ENCODE data around the gene FGD4. TPM values are rescaled to one million over a fixed set of nuclear protein-coding genes. Genes with fewer than 3 reads are reported as not detected.

Gene FGD4
- total RNA-seq, 1 experiment from 2014 or later, result 54.3 TPM

DNA sequence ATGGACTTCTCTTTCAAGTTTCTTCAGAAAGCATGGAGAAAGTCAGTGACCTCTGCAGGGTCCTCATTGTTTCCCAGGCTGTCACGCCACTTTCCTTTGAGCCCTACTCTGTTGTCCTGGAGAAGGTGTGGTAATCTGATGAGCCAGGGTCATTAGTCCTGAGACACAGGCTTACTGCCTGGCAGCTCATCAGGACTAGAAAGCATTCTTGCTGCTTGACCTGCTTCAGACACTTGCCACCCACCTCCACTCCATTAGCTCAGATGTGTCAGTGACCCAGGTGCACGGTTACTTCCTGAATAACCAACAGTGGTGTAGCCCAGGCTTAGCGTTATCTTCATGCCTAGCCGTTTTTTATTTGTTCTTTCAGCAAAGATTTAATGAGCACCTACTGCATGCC lies 93.9 kb downstream of the FGD4 start:
- Histone ChIP-seq H4K91ac (ENCODE audit: insufficient read length, low read depth, low read length) (no peak overlapping the region), H3K56ac (ENCODE audit: insufficient read length, low read depth, low read length) (no peak overlapping the region), H2BK20ac (ENCODE audit: low read depth, low read length, poor library complexity, severe bottlenecking) (no peak overlapping the region), H3K23ac (ENCODE audit: insufficient read length, low read depth, low read length) (no peak overlapping the region), H4K5ac (ENCODE audit: insufficient read length, low read depth, low read length) (no peak overlapping the region), H3K9ac (ENCODE audit: extremely low read depth, insufficient read length, low read length) (no peak overlapping the region), H3T11ph (ENCODE audit: low read length) (no peak overlapping the region), H3K4ac (ENCODE audit: low read depth, low read length) (no peak overlapping the region), H3K23me2 (ENCODE audit: insufficient read length, low read depth, low read length, poor library complexity, severe bottlenecking) (no peaks in the 10 kb centered on the region), H2BK5ac (ENCODE audit: insufficient read length, low read length) (no peak overlapping the region), H2BK12ac (ENCODE audit: insufficient read length, low read depth, low read length) (no peak overlapping the region), H3K79me2 (ENCODE audit: insufficient read depth, low read length) (peaks cover 6% of the 10 kb centered on the region; the same call in 1 of the 2 replicates), H2AK5ac (ENCODE audit: insufficient read length, low read length) (no peak overlapping the region), H3K27me3 (ENCODE audit: insufficient read depth, low read length) (no peaks in the 10 kb centered on the region), H3K27ac (ENCODE audit: insufficient read length, low read depth, low read length) (no peak overlapping the region), H3K9me3 (ENCODE audit: control insufficient read depth, low read depth, low read length) (no peaks in the 10 kb centered on the region), H3K18ac (ENCODE audit: insufficient read length, low read depth, low read length) (no peak overlapping the region), H2BK15ac (ENCODE audit: low read depth, low read length) (no peak overlapping the region), H2AFZ (ENCODE audit: low read length) (no peak overlapping the region), H3K79me1 (ENCODE audit: insufficient read depth, low read depth, low read length, poor library complexity, severe bottlenecking) (peaks cover 7% of the 10 kb centered on the region), H3K14ac (ENCODE audit: insufficient read depth, low read length) (no peak overlapping the region; the same call in 1 of the 2 replicates), H3K4me1 (ENCODE audit: insufficient read depth, low read length) (peaks cover 6% of the 10 kb centered on the region; the same call in 1 of the 2 replicates), H3K4me2 (ENCODE audit: insufficient read depth, insufficient read length, low read length) (no peak overlapping the region), H4K8ac (replicated peaks; ENCODE audit: insufficient read length, low read depth, low read length) (no peak overlapping the region), H2BK120ac (ENCODE audit: low read depth, low read length, poor library complexity, severe bottlenecking) (no peak overlapping the region), H4K20me1 (ENCODE audit: control insufficient read depth, insufficient read depth, insufficient read length) (no peaks in the 10 kb centered on the region)
- DNase-seq, result no peak
- TF ChIP-seq, protein P1, sequence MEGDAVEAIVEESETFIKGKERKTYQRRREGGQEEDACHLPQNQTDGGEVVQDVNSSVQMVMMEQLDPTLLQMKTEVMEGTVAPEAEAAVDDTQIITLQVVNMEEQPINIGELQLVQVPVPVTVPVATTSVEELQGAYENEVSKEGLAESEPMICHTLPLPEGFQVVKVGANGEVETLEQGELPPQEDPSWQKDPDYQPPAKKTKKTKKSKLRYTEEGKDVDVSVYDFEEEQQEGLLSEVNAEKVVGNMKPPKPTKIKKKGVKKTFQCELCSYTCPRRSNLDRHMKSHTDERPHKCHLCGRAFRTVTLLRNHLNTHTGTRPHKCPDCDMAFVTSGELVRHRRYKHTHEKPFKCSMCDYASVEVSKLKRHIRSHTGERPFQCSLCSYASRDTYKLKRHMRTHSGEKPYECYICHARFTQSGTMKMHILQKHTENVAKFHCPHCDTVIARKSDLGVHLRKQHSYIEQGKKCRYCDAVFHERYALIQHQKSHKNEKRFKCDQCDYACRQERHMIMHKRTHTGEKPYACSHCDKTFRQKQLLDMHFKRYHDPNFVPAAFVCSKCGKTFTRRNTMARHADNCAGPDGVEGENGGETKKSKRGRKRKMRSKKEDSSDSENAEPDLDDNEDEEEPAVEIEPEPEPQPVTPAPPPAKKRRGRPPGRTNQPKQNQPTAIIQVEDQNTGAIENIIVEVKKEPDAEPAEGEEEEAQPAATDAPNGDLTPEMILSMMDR (conservative IDR thresholded peaks at IDR 0.05), result no peak
- no CpG with 5 or more reads among the region's 4 CpGs for WGBS (ENCODE audit: extremely low coverage, insufficient read length, low lambda C conversion rate)
- Mint-ChIP-seq H3K4me1 (peaks cover 13 to 18% of the 10 kb centered on the region in 2 experiments), H3K4me3 (no peak overlapping the region), H3K36me3 (ENCODE audit: insufficient read depth in 1 of 3, low read depth in 3 of 3) (no peaks in the 10 kb centered on the region; a peak in 1 of 7 replicates), H3K9me3 (no peaks in the 10 kb centered on the region), H3K27ac (no peak overlapping the region), H3K27me3 (ENCODE audit: low read depth) (no peaks in the 10 kb centered on the region)
